Breast epithelium (tissue), 4 donors: ENCODE data around the gene SLAMF1. TPM values are rescaled to one million over a fixed set of nuclear protein-coding genes. Genes with fewer than 3 reads are reported as not detected.
"Not testable (repeated sequence)": the region's sequence is repeated elsewhere in the genome, so short reads cannot be mapped to it uniquely, and the experiment has no call there.

Experiments
- DNase-seq, 2 donors: peaks; one replicate each; pipeline ENCODE4 v3.0.0-alpha.2; 2019; ENCODE audit warnings: low spot score in 2 of 2
- H3K27ac ChIP-seq, 2 donors: fragments of 200-600 bp; sonication (generic) in 1 of 2; one replicate each; pipeline ENCODE4 v1.5.1; 2016 to 2019; ENCODE audit warnings: mild to moderate bottlenecking in 1 of 2
- H3K27me3 ChIP-seq, 2 donors: fragments of 200-600 bp; sonication (generic) in 1 of 2; one replicate each; pipeline versions ENCODE4 v1.5.1 to v1.6.0; 2017 to 2019; ENCODE audit warnings: control low read depth in 1 of 2, mild to moderate bottlenecking in 1 of 2
- H3K36me3 ChIP-seq: fragments of 200-600 bp; one replicate; pipeline ENCODE4 v1.5.1; 2019
- H3K4me1 ChIP-seq, 2 donors: fragments of 200-600 bp; sonication (generic); one replicate each; pipeline ENCODE4 v1.5.1; 2016 to 2019; ENCODE audit warnings: control low read depth in 1 of 2
- H3K4me3 ChIP-seq, 3 donors: fragments of 200-600 bp; sonication (generic); 1 replicate in 2 of 3; 2 replicates in 1 of 3; pipeline ENCODE4 v1.5.1; 2016 to 2019; ENCODE audit warnings: mild to moderate bottlenecking in 3 of 3, moderate library complexity in 2 of 3
- H3K9me3 ChIP-seq, 2 donors: fragments of 200-600 bp; sonication (generic) in 1 of 2; one replicate each; pipeline ENCODE4 v1.5.1; 2016 to 2019; ENCODE audit warnings: control low read depth in 1 of 2
- CTCF ChIP-seq, 3 donors: fragments of 450-650 bp; IDR thresholded peaks; one replicate each; pipeline ENCODE4 v1.5.1; 2016 to 2017; ENCODE audit warnings: antibody characterized with exemption in 3 of 3, mild to moderate bottlenecking in 3 of 3, moderate library complexity in 3 of 3
- POLR2A ChIP-seq: fragments of 450-650 bp; IDR thresholded peaks from one replicate; pipeline ENCODE4 v1.6.1; 2016; ENCODE audit warnings: antibody characterized with exemption, mild to moderate bottlenecking, moderate library complexity
- POLR2AphosphoS5 ChIP-seq, 3 donors: sonication (generic); formaldehyde crosslinking; IDR thresholded peaks; one replicate each; pipeline ENCODE4 v1.6.1; 2017; ENCODE audit warnings: antibody characterized with exemption in 3 of 3
- intact Hi-C: fragments of 100-400 bp; cut with DNase I; formaldehyde crosslinking; loops from one replicate; pipeline ENCODE4 v1.15.1; 2023; ENCODE audit warnings: low total_unique reads
- total RNA-seq, 3 donors: library from RNA; depleted of rRNA; stranded (reverse); fragments of >200 nt; gene quantifications; one replicate each; pipeline ENCODE4 v1.1.0, GENCODE V29; 2016

Gene SLAMF1
- total RNA-seq, 3 donors from 2014 or later: 0.64 to 1.8 (median 0.98) TPM

DNA sequence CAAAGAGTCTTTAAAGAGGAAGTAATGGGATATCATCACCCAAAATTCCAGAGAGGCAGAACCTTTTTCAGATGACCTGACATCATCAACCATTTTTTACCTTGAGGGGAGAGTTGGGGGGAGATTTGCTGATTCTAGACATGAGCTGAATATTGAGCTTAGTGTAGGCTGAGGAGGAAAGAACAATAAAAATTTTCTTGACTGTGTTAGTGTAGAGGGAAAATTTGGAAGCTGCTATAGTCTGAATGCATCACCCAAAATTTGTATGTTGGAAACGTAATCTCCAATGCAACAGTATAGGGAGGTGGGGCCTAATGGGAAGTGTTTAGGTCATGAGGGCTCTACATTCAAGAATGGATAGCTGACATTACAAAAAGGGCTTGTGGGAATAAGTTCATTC is 49.8 kb downstream of the SLAMF1 start:
- Histone ChIP-seq H3K36me3 (no peaks in the 10 kb centered on the region), H3K9me3 (peaks cover 5 to 16% of the 10 kb centered on the region in 2 donors), H3K27me3 (no peaks in the 10 kb centered on the region), H3K4me3 (no peak overlapping the region), H3K27ac (no peak overlapping the region), H3K4me1 (no peaks in the 10 kb centered on the region)
- TF ChIP-seq CTCF (IDR thresholded peaks at IDR 0.05): no peak
- no peak for TF ChIP-seq POLR2AphosphoS5 (IDR thresholded peaks at IDR 0.05)
- TF ChIP-seq POLR2A: no peak
- intact Hi-C loops: no loop called here
- DNase-seq: no peak

DNA sequence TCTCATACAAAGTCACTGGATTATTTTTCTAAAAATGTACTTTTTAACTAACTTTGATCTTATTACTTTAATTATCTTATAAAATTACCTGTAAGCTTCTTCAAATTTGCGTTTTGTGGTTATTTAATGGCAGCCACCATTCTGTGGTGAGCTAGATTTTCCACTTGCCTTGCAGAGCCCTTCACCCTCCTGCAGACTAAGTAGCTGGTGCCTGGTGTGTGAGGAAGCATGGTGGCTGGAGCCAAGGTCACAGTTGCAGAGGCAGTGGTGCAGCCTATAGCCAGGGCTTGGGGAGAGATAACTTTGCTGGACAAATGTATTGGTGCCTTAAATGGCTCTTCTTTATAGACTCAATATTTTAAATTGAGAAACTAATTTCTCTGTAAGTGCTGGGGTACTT is 56.4 kb downstream of the SLAMF1 start:
- Histone ChIP-seq H3K4me1 (no peaks in the 10 kb centered on the region), H3K27me3 (no peaks in the 10 kb centered on the region), H3K9me3 (no peaks in the 10 kb centered on the region), H3K27ac (no peak overlapping the region), H3K36me3 (no peaks in the 10 kb centered on the region), H3K4me3 (no peak overlapping the region)
- TF ChIP-seq POLR2A: no peak
- TF ChIP-seq CTCF (IDR thresholded peaks at IDR 0.05): no peak
- no peak for TF ChIP-seq POLR2AphosphoS5 (IDR thresholded peaks at IDR 0.05)
- DNase-seq: no peak
- intact Hi-C loops: no loop called here

DNA sequence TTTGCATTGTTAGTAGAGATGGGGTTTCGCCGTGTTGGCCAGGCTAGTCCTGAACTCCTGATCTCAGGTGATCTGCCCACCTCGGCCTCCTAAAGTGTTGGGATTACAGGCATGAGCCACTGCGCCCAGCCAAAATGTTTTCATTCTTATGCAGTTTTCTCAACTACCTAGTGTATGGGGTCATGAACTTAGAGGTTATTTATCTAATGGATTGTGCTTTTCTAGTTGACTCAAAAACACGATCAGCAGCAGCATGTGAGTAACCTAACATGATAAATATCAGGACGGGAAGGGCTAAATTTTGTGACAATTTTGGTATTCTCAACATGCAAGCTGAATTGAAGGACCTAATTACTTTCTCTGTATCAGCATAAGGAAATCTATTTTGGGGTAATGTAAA is 58.4 kb downstream of the SLAMF1 start:
- DNase-seq: no peak
- no peak for TF ChIP-seq POLR2AphosphoS5 (IDR thresholded peaks at IDR 0.05)
- TF ChIP-seq POLR2A: no peak
- TF ChIP-seq CTCF (IDR thresholded peaks at IDR 0.05): no peak
- H3K36me3 ChIP-seq: no peaks in the 10 kb centered on the region
- intact Hi-C loops: no loop called here
- no peaks in the 10 kb centered on the region for H3K27me3 ChIP-seq
- no peak overlapping the region for H3K27ac ChIP-seq
- H3K4me3 ChIP-seq: no peak overlapping the region
- peaks cover under 1 to 5% of the 10 kb centered on the region in 2 donors for H3K9me3 ChIP-seq
- no peaks in the 10 kb centered on the region for H3K4me1 ChIP-seq

DNA sequence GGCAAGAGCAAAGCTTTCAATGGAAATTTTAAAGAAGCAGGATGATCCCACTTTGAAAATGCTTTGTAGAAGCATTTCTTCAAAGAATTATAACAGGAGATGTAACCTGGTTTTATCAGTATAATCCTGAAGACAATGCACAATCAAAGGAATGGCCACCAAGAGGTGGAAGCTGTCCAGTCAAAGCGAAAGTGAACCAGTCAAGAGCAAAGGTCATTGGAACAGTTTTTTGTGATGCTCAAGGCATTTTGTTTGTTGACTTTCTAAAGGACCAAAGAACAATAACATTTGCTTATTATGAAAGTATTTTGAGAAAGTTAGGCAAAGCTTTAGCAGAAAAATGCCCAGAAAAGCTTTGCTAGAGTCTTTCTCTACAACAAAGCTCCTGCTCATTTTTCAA is 62.1 kb downstream of the SLAMF1 start:
- Histone ChIP-seq H3K36me3 (no peaks in the 10 kb centered on the region), H3K4me1 (no peaks in the 10 kb centered on the region), H3K27ac (no peak overlapping the region), H3K27me3 (no peaks in the 10 kb centered on the region), H3K4me3 (no peak overlapping the region), H3K9me3 (peaks cover 5 to 10% of the 10 kb centered on the region in 2 donors)
- no peak for DNase-seq
- intact Hi-C loops: no loop called here
- TF ChIP-seq CTCF (IDR thresholded peaks at IDR 0.05): no peak
- TF ChIP-seq POLR2AphosphoS5 (IDR thresholded peaks at IDR 0.05): no peak
- no peak for TF ChIP-seq POLR2A

- intact Hi-C loops, H3K27me3 ChIP-seq, H3K4me1 ChIP-seq, H3K4me3 ChIP-seq, H3K27ac ChIP-seq, H3K36me3 ChIP-seq, DNase-seq: not testable (repeated sequence)
- peaks cover 5 to 10% of the 10 kb centered on the region in 2 donors for H3K9me3 ChIP-seq
Measured at GRCh38 chr1:160582976-160583375, 63.9 kb downstream of the SLAMF1 start.

GRCh38 chr1:160581961-160582360 is 64.9 kb downstream of the SLAMF1 start:
- intact Hi-C loops: no loop called here
- no peaks in the 10 kb centered on the region for H3K36me3 ChIP-seq
- no peaks in the 10 kb centered on the region for H3K4me1 ChIP-seq
- no peak for DNase-seq
- H3K27me3 ChIP-seq: no peaks in the 10 kb centered on the region
- TF ChIP-seq CTCF (IDR thresholded peaks at IDR 0.05): no peak
- TF ChIP-seq POLR2AphosphoS5 (IDR thresholded peaks at IDR 0.05): no peak
- peaks cover 5 to 10% of the 10 kb centered on the region in 2 donors for H3K9me3 ChIP-seq
- H3K4me3 ChIP-seq: no peak overlapping the region
- no peak overlapping the region for H3K27ac ChIP-seq
